Kasumi-1 (cell line): Measurements from ENCODE around the gene PDE4D.

Source experiments
- DNase-seq, 2 experiments: peaks; one replicate each; lab custom pipeline; 2025; lab: John Stamatoyannopoulos, UW

PDE4D gene

GRCh38 chr5:59256331-59256730 lies 637.2 kb downstream of the PDE4D start:
- no peak for DNase-seq

- DNase-seq, result no peak
Measured at GRCh38 chr5:59254055-59254687, 639.4 kb downstream of the PDE4D start.

- no peak for DNase-seq
Measured at GRCh38 chr5:59253625-59254024, 639.9 kb downstream of the PDE4D start.

DNA sequence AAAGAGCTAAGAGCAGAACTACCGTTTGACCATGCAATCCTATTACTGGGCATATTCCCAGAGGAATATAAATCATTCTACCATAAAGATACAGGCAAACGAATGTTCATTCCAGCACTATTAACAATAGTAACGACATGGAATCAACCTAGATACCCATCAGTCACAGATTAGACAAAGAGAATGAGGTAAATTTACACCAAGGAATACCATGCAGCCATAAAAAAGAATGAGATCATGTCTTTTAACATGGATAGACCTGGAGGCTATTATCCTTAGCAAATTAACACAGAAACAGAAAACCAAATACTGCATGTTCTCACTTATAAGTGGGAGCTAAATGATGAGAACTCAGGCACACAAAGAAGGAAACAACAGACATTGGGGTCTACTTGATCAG lies 641.9 kb downstream of the PDE4D start:
- no peak for DNase-seq

DNA sequence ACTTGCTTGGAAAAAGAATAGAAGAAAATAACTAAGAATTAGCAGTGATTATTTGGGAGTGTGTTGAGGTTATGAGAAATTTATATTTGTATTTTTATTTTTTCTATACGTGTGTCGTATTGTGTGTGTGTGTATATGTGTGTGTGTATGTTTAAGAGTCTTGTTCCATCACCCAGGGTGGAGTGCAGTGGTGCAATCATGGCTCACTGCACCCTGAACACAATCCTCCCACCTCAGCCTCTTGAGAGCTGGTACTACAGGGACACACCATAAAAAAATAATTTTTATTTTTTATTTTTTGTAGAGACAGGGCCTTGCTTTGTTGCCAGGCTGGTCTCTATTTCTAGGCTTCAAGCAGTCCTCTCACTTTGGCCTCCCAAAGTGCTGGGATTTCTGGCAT lies 643.8 kb downstream of the PDE4D start:
- DNase-seq, result no peak

GRCh38 chr5:59249160-59249559 lies 644.4 kb downstream of the PDE4D start:
- DNase-seq, result no peak

DNA sequence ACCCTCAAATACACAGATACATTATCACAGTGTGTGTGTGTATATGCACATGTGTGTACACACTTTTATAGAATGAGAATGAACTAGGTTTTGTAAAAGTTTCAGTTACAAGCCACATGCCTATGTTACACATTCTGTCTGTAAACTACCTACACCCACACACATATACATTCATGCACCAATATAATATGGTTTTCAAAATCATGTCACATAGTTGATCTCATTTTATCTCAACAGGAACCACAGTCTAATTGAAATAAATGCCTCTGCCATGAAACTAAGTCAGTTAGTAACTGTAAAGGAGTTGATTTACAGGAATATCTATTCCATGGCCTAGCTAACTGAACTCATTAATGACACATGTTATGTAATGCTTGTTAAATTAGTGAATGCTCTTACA lies 646.6 kb downstream of the PDE4D start:
- no peak for DNase-seq

DNA sequence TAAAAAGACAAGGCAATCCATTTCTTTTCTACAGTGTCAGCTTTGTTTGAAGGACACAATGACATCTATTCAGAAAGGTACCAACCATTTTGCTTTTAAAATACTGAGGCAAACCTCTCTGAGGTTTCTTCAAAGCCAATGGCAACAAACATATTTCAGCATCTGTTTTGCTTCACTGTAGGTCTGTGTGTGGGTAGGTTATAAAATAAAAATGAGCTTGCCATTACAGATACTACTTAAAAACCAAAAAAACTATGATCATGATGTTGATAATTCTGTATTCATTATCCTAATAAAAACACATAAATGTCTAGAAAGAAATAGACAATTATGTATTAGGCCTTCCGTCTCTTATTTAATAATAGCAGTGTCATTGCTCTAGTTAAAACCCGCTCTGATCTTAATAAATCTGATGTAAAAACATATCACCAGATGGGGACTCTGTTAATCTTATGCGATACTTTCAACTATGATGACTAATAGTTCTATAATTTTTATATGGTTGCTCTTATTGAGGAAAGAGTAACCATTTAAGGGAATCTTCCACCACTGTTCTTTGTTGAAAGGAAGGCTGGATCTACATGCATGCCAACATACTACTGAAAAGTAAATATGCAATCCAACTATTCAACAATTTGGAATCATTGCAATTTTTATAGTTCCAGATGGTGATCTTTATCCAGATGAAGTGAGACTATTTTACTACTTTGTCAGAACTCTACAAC lies 647.2 kb downstream of the PDE4D start:
- no peak for DNase-seq

DNA sequence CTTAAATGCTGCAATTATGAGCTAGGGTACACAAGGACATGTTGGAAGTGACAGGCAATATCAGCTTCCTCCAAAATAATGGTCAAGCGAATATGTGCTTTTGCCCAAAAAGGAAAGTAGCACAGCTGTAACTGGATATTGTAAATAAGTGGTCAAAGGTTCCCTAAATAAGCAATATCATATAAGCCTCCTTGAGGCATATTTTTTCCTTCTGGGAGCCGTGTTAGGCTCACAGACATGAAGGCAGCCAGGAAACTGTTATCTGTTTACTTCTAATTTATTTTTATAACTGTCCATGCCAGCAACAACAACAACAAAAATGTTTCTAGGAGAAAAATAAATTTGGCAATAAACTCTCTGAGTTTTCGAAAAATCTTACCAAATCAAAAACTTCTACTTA lies 648.3 kb downstream of the PDE4D start:
- DNase-seq, result no peak

- DNase-seq, result no peak
Measured at GRCh38 chr5:59241552-59241951, 652.0 kb downstream of the PDE4D start.

DNA sequence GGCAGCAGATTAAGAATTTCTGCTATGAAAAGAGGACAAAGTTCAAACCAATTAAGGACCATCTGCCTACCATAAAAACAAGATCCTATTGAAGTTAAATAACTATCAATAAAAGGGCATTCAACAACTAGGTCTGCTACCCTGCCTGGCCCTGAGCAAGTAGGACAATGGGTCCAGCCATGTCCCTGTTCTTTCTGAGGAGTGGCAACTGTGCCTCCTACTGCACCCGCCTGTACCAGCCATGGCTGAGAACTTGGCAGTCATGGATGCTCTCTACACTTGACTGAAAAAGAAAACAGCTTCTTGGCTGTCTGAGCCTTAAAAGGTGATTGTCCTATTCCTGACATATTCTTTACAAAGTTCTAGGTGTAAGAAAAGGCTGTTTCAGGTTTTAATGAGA lies 652.4 kb downstream of the PDE4D start:
- no peak for DNase-seq

DNA sequence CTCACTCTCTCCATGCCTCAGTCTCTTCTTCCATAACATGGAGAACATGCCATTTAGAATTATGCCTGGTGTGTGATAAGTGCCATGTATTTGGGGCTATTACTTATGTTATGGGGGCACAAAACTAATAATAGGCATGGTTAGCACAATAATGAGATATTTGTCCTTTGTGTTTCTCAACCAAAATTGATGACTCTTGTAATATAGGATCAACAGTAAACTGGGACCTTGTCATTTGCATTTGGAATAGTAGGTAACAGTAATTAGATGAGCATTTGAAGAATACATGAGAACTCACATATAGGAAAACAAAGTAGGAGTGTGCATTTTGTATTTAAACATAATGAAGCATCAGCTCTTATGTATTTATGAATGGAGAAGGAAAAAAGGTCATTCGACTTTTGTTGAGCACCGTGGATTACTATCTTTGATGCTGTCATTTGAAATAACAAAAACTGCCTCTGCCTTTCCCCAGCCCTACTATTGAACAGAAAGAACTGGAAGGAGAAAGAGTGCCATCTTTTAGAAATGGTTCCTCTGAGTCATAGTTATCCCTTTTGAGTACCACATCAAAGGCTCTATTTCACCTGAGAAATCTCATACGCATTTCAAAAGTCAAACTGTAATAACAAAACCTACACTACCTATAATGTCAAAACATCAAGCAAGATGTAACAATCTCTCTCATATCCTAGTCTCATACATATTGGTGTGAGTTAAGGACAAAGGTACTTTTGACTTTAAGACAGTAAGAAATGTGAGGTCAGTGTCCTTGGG lies 655.2 kb downstream of the PDE4D start:
- DNase-seq, result no peak

GRCh38 chr5:59236986-59237385 lies 656.5 kb downstream of the PDE4D start:
- DNase-seq, result no peak

DNA sequence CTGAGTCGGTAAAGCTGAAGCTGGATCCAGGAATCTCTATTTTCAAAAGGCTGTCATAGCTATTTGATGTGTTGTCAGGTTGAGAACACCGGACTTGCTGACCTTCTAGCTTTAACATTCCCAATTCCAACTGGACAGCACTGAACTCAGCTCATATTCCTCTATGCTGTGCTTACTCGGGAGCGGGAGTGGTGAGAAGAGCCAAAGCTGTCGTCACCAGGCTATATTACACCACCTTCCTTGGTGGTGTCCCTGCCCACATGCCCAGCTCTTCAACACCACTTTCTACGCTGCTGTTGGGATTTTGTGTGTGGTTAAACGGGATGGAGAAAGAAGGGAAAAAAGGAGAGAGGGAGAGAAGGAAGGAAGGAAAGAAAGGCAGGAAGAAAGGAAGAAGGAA lies 657.1 kb downstream of the PDE4D start:
- DNase-seq, result no peak

GRCh38 chr5:59234236-59234635 lies 659.3 kb downstream of the PDE4D start:
- DNase-seq, result no peak

DNA sequence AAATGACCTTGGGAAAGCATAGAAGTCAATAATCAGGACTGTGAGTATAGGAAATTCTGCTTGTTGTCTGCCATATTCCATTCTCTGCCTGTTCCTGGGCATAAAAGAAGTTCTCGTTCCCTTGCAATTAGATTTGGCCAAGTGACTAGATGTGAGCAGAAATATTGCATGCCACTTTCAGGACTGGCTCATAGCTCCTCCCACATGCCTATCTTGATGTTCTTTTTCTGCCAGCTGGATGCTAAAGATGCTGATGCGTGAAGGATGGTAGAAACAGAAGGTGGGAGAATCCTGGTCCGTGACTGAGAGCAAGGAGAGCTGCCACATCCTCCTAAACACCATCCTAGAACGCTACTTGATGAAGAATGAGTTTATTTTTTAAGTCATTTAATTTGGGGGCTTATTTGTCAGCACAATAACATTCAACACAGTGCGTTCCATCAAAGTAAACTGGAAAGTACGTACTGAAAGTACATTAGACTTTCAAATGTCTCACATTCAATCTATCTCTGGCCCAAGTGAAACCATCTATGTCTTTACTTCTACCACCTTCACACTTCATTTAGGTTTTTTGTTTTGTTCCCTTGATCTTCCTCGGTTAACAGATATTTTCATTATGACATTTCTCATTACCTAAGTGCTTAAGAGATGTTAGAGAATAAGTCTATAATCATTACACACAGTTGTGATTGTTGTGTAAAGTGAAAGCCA lies 662.1 kb downstream of the PDE4D start:
- no peak for DNase-seq

DNA sequence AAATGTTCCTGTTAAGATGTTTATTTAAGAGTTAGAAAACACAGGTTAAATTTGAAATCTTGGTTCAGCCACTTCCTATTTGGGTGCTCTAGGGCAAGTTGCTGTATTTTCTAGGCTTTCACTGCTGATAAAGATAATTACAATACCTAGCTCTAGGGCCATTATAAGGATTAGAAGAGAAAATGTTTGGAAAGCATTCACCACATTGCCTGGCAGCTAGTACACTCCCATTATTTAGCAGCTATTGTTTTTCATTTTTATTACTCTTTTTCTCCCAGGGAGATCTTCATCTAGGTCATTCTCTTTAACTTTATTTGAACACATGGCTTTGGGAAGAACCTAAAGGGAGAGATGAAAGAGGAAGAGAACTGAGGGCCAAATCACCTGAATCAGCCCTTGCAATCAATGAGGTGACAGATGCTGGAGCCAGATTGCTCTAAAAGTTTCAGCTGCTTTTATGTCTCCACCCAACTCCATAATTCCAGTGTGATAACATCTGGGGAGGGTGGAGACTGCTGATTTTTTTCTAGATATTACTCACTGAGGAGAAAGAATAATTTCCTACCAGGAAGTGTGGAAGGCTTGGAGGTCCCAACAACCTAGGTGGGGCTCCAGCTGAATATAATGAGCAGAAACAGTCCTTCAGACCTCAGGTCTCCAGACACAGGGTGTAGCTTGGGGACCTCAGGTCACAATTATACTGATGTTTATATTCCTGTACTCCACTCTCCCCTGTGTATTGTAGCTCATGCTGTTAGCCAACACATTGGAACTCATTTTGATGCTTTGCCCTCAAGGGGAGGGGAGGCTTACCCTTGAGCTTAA lies 670.6 kb downstream of the PDE4D start:
- no peak for DNase-seq

DNA sequence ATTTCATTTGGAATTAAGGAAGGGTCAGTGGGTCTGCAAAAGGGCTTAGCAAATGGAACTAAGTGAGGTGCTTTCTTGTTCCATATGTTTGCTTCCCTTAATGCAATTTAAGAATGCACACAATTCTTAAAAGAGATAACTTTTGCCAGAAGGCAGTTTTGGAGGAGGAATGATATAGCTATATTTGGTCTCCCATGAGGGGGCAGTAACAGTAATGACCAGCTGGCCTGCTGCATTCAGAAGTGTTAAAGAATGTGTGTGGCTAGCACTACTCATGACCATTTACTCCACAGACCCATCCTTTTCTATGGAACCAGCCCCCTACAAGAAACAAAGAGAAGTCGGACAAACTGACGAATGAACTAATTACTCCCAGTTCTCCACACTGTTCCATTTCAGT lies 671.8 kb downstream of the PDE4D start:
- no peak for DNase-seq

GRCh38 chr5:59218424-59219045 lies 675.0 kb downstream of the PDE4D start:
- peak; percentile 48 to 59 for DNase-seq

GRCh38 chr5:59216841-59217240 lies 676.7 kb downstream of the PDE4D start:
- DNase-seq, result no peak

GRCh38 chr5:59212596-59212995 lies 680.9 kb downstream of the PDE4D start:
- DNase-seq, result no peak
